ENCODE results near the gene MCM10.

DNA sequence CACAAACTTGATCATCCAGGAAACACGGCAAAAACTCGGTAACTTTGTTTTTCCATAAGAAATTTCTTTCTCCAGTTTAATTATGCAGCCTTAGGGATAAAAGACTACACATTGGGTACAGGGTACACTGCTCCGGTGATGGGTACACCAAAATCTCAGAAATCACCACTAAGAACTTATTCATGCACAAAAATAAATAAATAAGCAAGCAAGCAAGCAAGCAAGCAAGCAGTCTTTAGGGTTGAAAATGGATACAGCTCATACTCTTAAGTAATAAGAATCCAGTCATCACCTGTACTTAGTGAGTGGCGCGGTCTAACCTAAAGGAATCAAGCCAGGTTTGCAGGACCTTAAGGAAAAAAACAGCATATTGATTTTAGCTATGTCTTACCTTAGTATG lies 30.0 kb downstream of the MCM10 start:
- TF ChIP-seq CTCF (IDR thresholded peaks at IDR 0.05; ENCODE audit: poor library complexity) = no peak
- no peak for TF ChIP-seq EZH2 (IDR thresholded peaks at IDR 0.05; ENCODE audit: borderline replicate concordance)
